Mesendoderm (in vitro differentiated cells): Measurements from ENCODE around the gene COG7. TPM values are rescaled to one million over a fixed set of nuclear protein-coding genes. Genes with fewer than 3 reads are reported as not detected.
A peak's percentile ranks its signal among the peaks of the same experiment; 100 is the strongest.

Experiments
- DNase-seq: peaks from one replicate; pipeline ENCODE4 v3.0.0; 2013
- H2AK5ac ChIP-seq: 2 replicates; pipeline ENCODE4 v1.6.1; 2013; ENCODE audit warnings: low read length, inconsistent platforms
- H2BK120ac ChIP-seq: 2 replicates; pipeline ENCODE4 v1.6.1; 2013; ENCODE audit warnings: low read depth, mild to moderate bottlenecking, low read length, moderate library complexity, mixed read lengths
- H2BK15ac ChIP-seq: replicated peaks from 2 replicates; pipeline ENCODE4 v1.6.1; 2013; ENCODE audit warnings: low read depth, mild to moderate bottlenecking, moderate library complexity
- H2BK5ac ChIP-seq: 2 replicates; pipeline ENCODE4 v1.6.1; 2013; ENCODE audit warnings: low read length, inconsistent platforms
- H3K18ac ChIP-seq: 2 replicates; pipeline ENCODE4 v1.6.1; 2013; ENCODE audit warnings: mild to moderate bottlenecking, low read length, mixed read lengths
- H3K23ac ChIP-seq: one replicate; pipeline ENCODE4 v1.6.1; 2013; ENCODE audit warnings: low read length
- H3K27ac ChIP-seq: 2 replicates; pipeline ENCODE4 v1.5.1; 2013; ENCODE audit warnings: low read depth, mild to moderate bottlenecking, inconsistent platforms, low read length, moderate library complexity
- H3K27me3 ChIP-seq: 2 replicates; pipeline ENCODE4 v1.6.1; 2013; ENCODE audit warnings: low read length, control low read depth, mild to moderate bottlenecking, inconsistent platforms; ENCODE audit not compliant: insufficient read depth, poor library complexity
- H3K36me3 ChIP-seq: 2 replicates; pipeline ENCODE4 v1.6.1; 2013; ENCODE audit warnings: low read length, inconsistent platforms; ENCODE audit not compliant: control insufficient read depth, insufficient read depth
- H3K4ac ChIP-seq: one replicate; pipeline ENCODE4 v1.6.1; 2013; ENCODE audit warnings: low read depth, mild to moderate bottlenecking, low read length, moderate library complexity
- H3K4me1 ChIP-seq: 2 replicates; pipeline ENCODE4 v1.6.1; 2013; ENCODE audit warnings: low read depth, low read length, inconsistent platforms; ENCODE audit not compliant: control insufficient read depth
- H3K4me2 ChIP-seq: 2 replicates; pipeline ENCODE4 v1.6.1; 2013; ENCODE audit warnings: low read length
- H3K4me3 ChIP-seq: 2 replicates; pipeline ENCODE4 v1.5.1; 2013; ENCODE audit warnings: mild to moderate bottlenecking, low read length
- H3K56ac ChIP-seq: one replicate; pipeline ENCODE4 v1.6.1; 2013; ENCODE audit warnings: low read length
- H3K79me1 ChIP-seq: 2 replicates; pipeline ENCODE4 v1.6.1; 2013; ENCODE audit warnings: low read length, inconsistent platforms
- H3K79me2 ChIP-seq: 2 replicates; pipeline ENCODE4 v1.6.1; 2013; ENCODE audit warnings: mild to moderate bottlenecking, low read length; ENCODE audit not compliant: control insufficient read depth, insufficient read depth
- H3K9ac ChIP-seq: 2 replicates; pipeline ENCODE4 v1.6.1; 2013; ENCODE audit warnings: low read length, inconsistent platforms
- H4K5ac ChIP-seq: one replicate; pipeline ENCODE4 v1.6.1; 2013; ENCODE audit warnings: low read length
- H4K8ac ChIP-seq: one replicate; pipeline ENCODE4 v1.6.1; 2013; ENCODE audit warnings: low read depth, mild to moderate bottlenecking, control low read depth, low read length, moderate library complexity
- WGBS: extraction: QIAGEN DNeasy Blood & Tissue Kit; methylation state at CpG from one replicate; pipeline ENCODE4 v1.1.7; 2013; ENCODE audit warnings: low lambda C conversion rate, missing lambda C conversion rate; ENCODE audit not compliant: insufficient coverage; ENCODE audit errors: extremely low coverage; 5-methylcytosine and 5-hydroxymethylcytosine counted together
- small RNA-seq: library from polyadenylated mRNA; stranded (forward); fragments of <200 nt; extraction: miRNeasy Mini kit (QIAGEN cat#:217004); gene quantifications from one replicate; pipeline ENCODE3, GENCODE V24; 2013; ENCODE audit not compliant: insufficient read depth

COG7 gene

DNA sequence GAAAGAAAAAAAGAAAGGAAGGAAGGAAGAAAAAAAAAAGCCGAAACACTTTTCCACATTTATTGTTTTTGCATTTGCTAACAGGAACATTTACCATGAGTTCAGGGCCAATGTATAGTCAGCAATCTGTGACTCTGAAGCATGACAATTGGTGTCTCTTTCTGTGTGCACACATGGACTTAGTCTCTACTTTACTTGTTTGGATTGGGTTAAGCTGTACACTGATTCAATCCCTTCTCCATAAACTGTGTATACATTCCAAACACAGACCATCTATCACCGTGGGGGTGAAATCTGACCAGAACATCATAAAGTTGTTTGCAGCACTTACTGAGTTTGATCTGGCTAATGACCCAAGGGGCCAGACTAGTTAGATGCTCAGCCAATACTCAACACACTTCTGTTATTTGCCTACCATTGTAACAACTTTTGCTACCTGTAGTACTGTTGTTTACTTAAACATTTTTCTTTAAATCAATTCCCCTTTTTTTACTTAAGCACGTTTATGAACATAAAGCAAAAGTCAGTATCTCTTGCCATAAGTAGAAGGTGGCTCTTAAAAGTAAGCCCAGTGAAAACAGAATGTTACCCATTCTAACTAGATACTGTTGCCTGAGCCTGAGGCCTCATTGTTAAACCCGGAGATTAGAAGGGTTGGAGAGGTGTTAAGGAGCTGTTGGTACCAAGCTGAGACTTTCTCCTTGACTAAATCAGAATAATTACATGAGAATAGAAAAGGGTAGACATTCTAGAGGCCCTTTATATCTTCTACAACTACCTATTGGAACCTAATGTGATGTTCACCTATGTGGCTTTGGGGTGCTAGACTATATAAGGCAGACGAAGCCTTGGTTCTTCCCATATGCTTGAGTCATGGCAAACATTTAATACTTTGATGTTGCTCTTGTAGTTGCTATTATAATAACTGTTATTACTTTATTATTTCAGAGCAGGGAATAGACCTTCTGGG, 109.1 kb downstream of the COG7 start:
- Histone ChIP-seq H3K27ac (no peak overlapping the region), H4K8ac (no peak overlapping the region), H3K36me3 (no peaks in the 10 kb centered on the region), H3K79me1 (no peaks in the 10 kb centered on the region), H2BK15ac (no peak overlapping the region), H3K18ac (no peak overlapping the region), H3K4me1 (no peaks in the 10 kb centered on the region), H2AK5ac (no peak overlapping the region), H3K56ac (no peak overlapping the region), H3K9ac (no peak overlapping the region), H2BK120ac (no peak overlapping the region), H3K27me3 (no peaks in the 10 kb centered on the region), H3K4ac (no peak overlapping the region), H4K5ac (no peak overlapping the region), H3K79me2 (no peaks in the 10 kb centered on the region), H3K4me2 (no peak overlapping the region), H3K23ac (no peak overlapping the region), H3K4me3 (no peak overlapping the region), H2BK5ac (no peak overlapping the region)
- WGBS, result no CpG with 5 or more reads among the region's 5 CpGs
- peak; percentile 50 for DNase-seq

DNA sequence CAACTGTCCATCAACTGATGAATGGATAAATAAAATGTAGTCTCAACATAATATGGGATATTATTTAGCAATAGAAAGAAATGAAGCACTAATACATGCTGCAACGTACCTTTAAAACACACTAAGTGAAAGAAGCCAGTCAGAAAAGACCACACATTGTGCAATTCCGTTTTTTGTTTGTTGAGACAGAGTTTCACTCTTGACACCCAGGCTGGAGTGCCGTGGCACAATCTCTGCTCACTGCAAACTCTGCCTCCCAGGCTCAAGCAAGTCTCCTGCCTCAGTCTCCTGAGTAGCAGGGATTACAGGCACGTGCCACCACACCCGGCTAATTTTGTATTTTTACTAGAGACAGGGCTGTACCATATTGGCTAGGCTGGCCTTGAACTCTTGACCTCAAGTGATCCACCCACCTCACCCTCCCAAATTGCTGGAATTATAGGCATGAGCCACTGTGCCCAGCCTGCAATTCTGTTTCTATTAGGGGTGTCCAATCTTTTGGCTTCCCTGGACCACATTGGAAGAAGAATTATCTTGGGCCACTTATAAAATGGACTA, 110.8 kb downstream of the COG7 start:
- no peak overlapping the region for H4K5ac ChIP-seq
- no peak for DNase-seq
- no peaks in the 10 kb centered on the region for H3K27me3 ChIP-seq
- no peak overlapping the region for H3K4ac ChIP-seq
- no peak overlapping the region for H3K4me2 ChIP-seq
- no peak overlapping the region for H3K27ac ChIP-seq
- no peak overlapping the region for H2BK120ac ChIP-seq
- no CpG with 5 or more reads among the region's 5 CpGs for WGBS
- no peak overlapping the region for H3K56ac ChIP-seq
- no peak overlapping the region for H3K4me3 ChIP-seq
- no peak overlapping the region for H4K8ac ChIP-seq
- no peak overlapping the region for H3K9ac ChIP-seq
- H2BK15ac ChIP-seq, result no peak overlapping the region
- no peaks in the 10 kb centered on the region for H3K36me3 ChIP-seq
- H3K4me1 ChIP-seq, result no peaks in the 10 kb centered on the region
- no peak overlapping the region for H2AK5ac ChIP-seq
- H3K23ac ChIP-seq, result no peak overlapping the region
- H3K18ac ChIP-seq, result no peak overlapping the region
- no peaks in the 10 kb centered on the region for H3K79me1 ChIP-seq
- H3K79me2 ChIP-seq, result no peaks in the 10 kb centered on the region
- H2BK5ac ChIP-seq, result no peak overlapping the region

DNA sequence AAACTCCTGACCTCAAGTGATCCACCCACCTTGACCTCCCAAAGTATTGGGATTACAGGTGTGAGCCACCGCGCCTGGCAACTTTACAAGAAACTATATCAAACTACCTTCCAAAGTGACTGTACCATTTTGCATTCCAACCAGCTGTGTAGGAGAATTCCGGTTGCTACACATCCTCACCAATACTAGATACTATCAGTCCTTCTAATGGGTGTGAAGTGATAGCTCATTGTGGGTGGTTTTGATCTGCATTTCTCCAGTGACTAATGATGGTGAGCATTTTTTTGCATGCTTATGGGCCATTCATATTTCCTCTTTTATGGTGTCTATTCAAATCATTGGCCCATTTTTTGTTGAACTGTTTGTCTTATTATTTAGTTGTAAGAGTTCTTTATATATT, 113.2 kb downstream of the COG7 start:
- H3K4me3 ChIP-seq, result no peak overlapping the region
- H3K9ac ChIP-seq, result no peak overlapping the region
- H3K27me3 ChIP-seq, result no peaks in the 10 kb centered on the region
- no peak overlapping the region for H3K4me2 ChIP-seq
- H2AK5ac ChIP-seq, result no peak overlapping the region
- no peak overlapping the region for H4K8ac ChIP-seq
- H2BK5ac ChIP-seq, result no peak overlapping the region
- H3K27ac ChIP-seq, result no peak overlapping the region
- H3K18ac ChIP-seq, result no peak overlapping the region
- no peak overlapping the region for H3K56ac ChIP-seq
- no peaks in the 10 kb centered on the region for H3K36me3 ChIP-seq
- no peaks in the 10 kb centered on the region for H3K4me1 ChIP-seq
- no peaks in the 10 kb centered on the region for H3K79me1 ChIP-seq
- H3K4ac ChIP-seq, result no peak overlapping the region
- H3K79me2 ChIP-seq, result no peaks in the 10 kb centered on the region
- WGBS, result no CpG with 5 or more reads among the region's 3 CpGs
- H2BK120ac ChIP-seq, result no peak overlapping the region
- no peak overlapping the region for H3K23ac ChIP-seq
- H4K5ac ChIP-seq, result no peak overlapping the region
- no peak for DNase-seq
- H2BK15ac ChIP-seq, result no peak overlapping the region

Small RNAs within 50 kb of the gene (small RNA-seq; reads per million reads assigned to genes)
- not detected for gene RF00072
